ENCODE results near the gene FAXDC2.
"Not testable (repeated sequence)": the region's sequence is repeated elsewhere in the genome, so short reads cannot be mapped to it uniquely, and the experiment has no call there.

Gene FAXDC2

GRCh38 chr5:154860765-154861164 is 10.4 kb upstream of the FAXDC2 start:
- no peak for DNase-seq

GRCh38 chr5:154860123-154860522 is 9.7 kb upstream of the FAXDC2 start:
- DNase-seq, result peak; percentile 13

GRCh38 chr5:154858972-154859871 is 8.8 kb upstream of the FAXDC2 start:
- peak; percentile 8 for DNase-seq

- DNase-seq, result peak; percentile 98
Observed at GRCh38 chr5:154858297-154858971, 8.0 kb upstream of the FAXDC2 start, which contains the start of gene CNOT8. Gene CNOT8 (plus strand): TSS chr5:154858627. CDS start chr5:154863279, 4,652 bp downstream.

- peak; percentile 85 for DNase-seq
Observed at GRCh38 chr5:154857530-154858296, 7.3 kb upstream of the FAXDC2 start.

GRCh38 chr5:154851351-154851750 is 948 bp upstream of the FAXDC2 start:
- DNase-seq, result no peak

- DNase-seq, result no peak
Observed at GRCh38 chr5:154849791-154850201, 607 bp downstream of the FAXDC2 start.

GRCh38 chr5:154849264-154849785 is 1.1 kb downstream of the FAXDC2 start:
- DNase-seq, result no peak

- no peak for DNase-seq
Observed at GRCh38 chr5:154844809-154845208, 5.6 kb downstream of the FAXDC2 start.

- no peak for DNase-seq
Observed at GRCh38 chr5:154842689-154843530, 7.5 kb downstream of the FAXDC2 start.

- no peak for DNase-seq
Observed at GRCh38 chr5:154841273-154841661, 9.1 kb downstream of the FAXDC2 start.

GRCh38 chr5:154840435-154841272 is 9.7 kb downstream of the FAXDC2 start:
- DNase-seq, result no peak

- no peak for DNase-seq
Observed at GRCh38 chr5:154837009-154837901, 13.1 kb downstream of the FAXDC2 start.

- DNase-seq, result no peak
Observed at GRCh38 chr5:154836225-154836624, 14.2 kb downstream of the FAXDC2 start.

- not testable (repeated sequence) for DNase-seq
Observed at GRCh38 chr5:154835701-154836052, 14.7 kb downstream of the FAXDC2 start.

- DNase-seq, result no peak
Observed at GRCh38 chr5:154834053-154834452, 16.4 kb downstream of the FAXDC2 start.

GRCh38 chr5:154832804-154833203 is 17.6 kb downstream of the FAXDC2 start:
- not testable (repeated sequence) for DNase-seq

- DNase-seq, result no peak
Observed at GRCh38 chr5:154831451-154831850, 19.0 kb downstream of the FAXDC2 start.

- DNase-seq, result no peak
Observed at GRCh38 chr5:154830596-154830995, 19.8 kb downstream of the FAXDC2 start.

- no peak for DNase-seq
Observed at GRCh38 chr5:154830219-154830595, 20.2 kb downstream of the FAXDC2 start.
